ENCODE results near the gene SCUBE1. TPM values are rescaled to one million over a fixed set of nuclear protein-coding genes. Genes with fewer than 3 reads are reported as not detected.

Gene SCUBE1
- total and polyA plus RNA-seq, 10 of the 15 experiments (the other 5 are each of a cell fraction or from before 2014, with no cell fraction given) = not detected

DNA sequence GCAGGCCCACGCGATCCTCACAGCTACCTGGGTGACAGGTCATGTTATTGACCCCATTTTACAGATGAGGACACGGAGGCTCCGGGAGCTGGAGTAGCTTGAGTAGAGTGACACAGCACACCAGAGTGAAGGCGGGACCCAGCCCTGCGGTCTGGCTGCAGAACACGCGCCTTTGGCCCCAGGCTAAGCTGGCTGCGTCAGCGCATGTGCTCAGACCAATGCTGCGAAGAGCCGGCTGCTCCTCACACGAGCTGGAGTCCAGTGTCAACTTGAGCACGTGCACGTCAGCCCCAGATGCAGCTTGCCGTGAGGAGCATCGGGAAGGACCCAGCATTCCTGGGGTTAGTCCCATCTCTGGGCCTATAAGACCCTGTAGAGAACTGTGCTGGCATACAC, 49.9 kb downstream of the SCUBE1 start:
- no peak overlapping the region for H3K27ac ChIP-seq (ENCODE audit: control insufficient read depth, insufficient read depth)
- no peaks in the 10 kb centered on the region for H4K20me1 ChIP-seq (ENCODE audit: control insufficient read depth, insufficient read depth)
- TF ChIP-seq CREM (IDR thresholded peaks at IDR 0.05; ENCODE audit: low read depth) = no peak
- TF ChIP-seq CEBPB (IDR thresholded peaks at IDR 0.05; ENCODE audit: borderline replicate concordance in 1 of 2, low read depth in 2 of 2, low read length in 2 of 2) = no peak
- TF ChIP-seq STAT1 (conservative IDR thresholded peaks at IDR 0.05) = no peak
- TF ChIP-seq, protein P1, sequence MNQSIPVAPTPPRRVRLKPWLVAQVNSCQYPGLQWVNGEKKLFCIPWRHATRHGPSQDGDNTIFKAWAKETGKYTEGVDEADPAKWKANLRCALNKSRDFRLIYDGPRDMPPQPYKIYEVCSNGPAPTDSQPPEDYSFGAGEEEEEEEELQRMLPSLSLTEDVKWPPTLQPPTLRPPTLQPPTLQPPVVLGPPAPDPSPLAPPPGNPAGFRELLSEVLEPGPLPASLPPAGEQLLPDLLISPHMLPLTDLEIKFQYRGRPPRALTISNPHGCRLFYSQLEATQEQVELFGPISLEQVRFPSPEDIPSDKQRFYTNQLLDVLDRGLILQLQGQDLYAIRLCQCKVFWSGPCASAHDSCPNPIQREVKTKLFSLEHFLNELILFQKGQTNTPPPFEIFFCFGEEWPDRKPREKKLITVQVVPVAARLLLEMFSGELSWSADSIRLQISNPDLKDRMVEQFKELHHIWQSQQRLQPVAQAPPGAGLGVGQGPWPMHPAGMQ (IDR thresholded peaks at IDR 0.05; ENCODE audit: borderline replicate concordance) = no peak
- no peak for TF ChIP-seq ESRRA (IDR thresholded peaks at IDR 0.05; ENCODE audit: low read length)
- no peaks in the 10 kb centered on the region for H3K36me3 ChIP-seq (ENCODE audit: control insufficient read depth in 2 of 2, insufficient read depth in 2 of 2, low read length in 1 of 2)
- ChIA-PET SMC1A (ENCODE audit: uncharacterized antibody, unreplicated experiment) (no interaction called here), POLR2A (no interaction called here), RAD21 (ENCODE audit: unreplicated experiment) (no interaction called here), CTCF (interaction anchor here (0.6 kb wide), 1 partner anchor 230 kb away, joined by 3 read pairs; no protein-coding TSS in a partner anchor)
- H3K79me2 ChIP-seq (ENCODE audit: control insufficient read depth, insufficient read depth, low read length) = no peaks in the 10 kb centered on the region
- intact Hi-C loops (cut with micrococcal nuclease; ENCODE audit: unreplicated experiment) = no loop called here
- DNase-seq (ENCODE audit: low read depth, low spot score) (no peak), ATAC-seq (no peak), FAIRE-seq (no peak)
- no peaks in the 10 kb centered on the region for H3K9me3 ChIP-seq (replicated peaks; ENCODE audit: control insufficient read depth, insufficient read depth, low read length)
- no peak overlapping the region for H3K9ac ChIP-seq (ENCODE audit: control insufficient read depth, insufficient read depth, low read length)
- WGBS (ENCODE audit: insufficient coverage, insufficient replicate concordance, low lambda C conversion rate, missing lambda C conversion rate) = 67% methylated on average over 16 of the region's 17 CpGs
- BruUV-seq (replicated peaks) = no TSS peak
- in situ Hi-C loops (cut with MboI) = no loop called here
- H3K27me3 ChIP-seq (replicated peaks in 1 of 2; ENCODE audit: control insufficient read depth in 2 of 2, insufficient read depth in 2 of 2, low read length in 1 of 2) = peaks cover 6% of the 10 kb centered on the region in 2 experiments; a peak in 3 of 4 replicates
- no peaks in the 10 kb centered on the region for H3K4me1 ChIP-seq (ENCODE audit: control insufficient read depth, insufficient read depth, low read length)
- no peak overlapping the region for H3K4me2 ChIP-seq (ENCODE audit: control insufficient read depth, insufficient read depth)
- H3K4me3 ChIP-seq = no peak overlapping the region
- no peak overlapping the region for H2AFZ ChIP-seq (ENCODE audit: control insufficient read depth, low read depth, low read length)

DNA sequence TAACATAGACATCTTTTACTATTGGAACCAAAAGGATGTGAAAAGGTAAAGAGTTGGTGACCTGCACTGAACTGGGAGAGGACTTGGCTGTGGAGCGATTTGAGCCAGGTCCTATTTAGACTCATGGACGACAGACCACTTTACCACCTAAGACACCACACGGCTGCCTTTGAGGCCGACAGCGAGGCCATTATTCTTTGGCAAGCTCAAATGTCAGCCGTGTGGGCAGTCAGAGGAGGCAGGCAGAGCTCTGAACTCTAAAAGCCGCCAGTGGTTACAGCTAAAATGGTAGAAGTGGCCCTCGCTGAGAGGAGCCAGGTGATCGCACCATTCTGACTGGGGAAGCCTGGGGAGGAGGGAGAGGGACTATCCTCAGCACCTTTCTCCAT, 50.5 kb downstream of the SCUBE1 start:
- intact Hi-C loops (cut with micrococcal nuclease; ENCODE audit: unreplicated experiment) = no loop called here
- peaks cover 4 to 6% of the 10 kb centered on the region in 2 experiments; a peak in 3 of 4 replicates for H3K27me3 ChIP-seq (replicated peaks in 1 of 2; ENCODE audit: control insufficient read depth in 2 of 2, insufficient read depth in 2 of 2, low read length in 1 of 2)
- POLR2A ChIA-PET = interaction anchor here (0.5 kb wide), 1 partner anchor 10 kb away, joined by 3 read pairs; no protein-coding TSS in a partner anchor
- H3K9ac ChIP-seq (ENCODE audit: control insufficient read depth, insufficient read depth, low read length) = no peak overlapping the region
- DNase-seq (ENCODE audit: low read depth, low spot score) (no peak), FAIRE-seq (no peak), ATAC-seq (no peak)
- H3K36me3 ChIP-seq (ENCODE audit: control insufficient read depth in 2 of 2, insufficient read depth in 2 of 2, low read length in 1 of 2) = no peaks in the 10 kb centered on the region
- no peaks in the 10 kb centered on the region for H3K9me3 ChIP-seq (replicated peaks; ENCODE audit: control insufficient read depth, insufficient read depth, low read length)
- H2AFZ ChIP-seq (ENCODE audit: control insufficient read depth, low read depth, low read length) = no peak overlapping the region
- no peaks in the 10 kb centered on the region for H3K4me1 ChIP-seq (ENCODE audit: control insufficient read depth, insufficient read depth, low read length)
- no peak overlapping the region for H3K4me2 ChIP-seq (ENCODE audit: control insufficient read depth, insufficient read depth)
- CTCF ChIA-PET = no interaction called here
- H3K79me2 ChIP-seq (ENCODE audit: control insufficient read depth, insufficient read depth, low read length) = no peaks in the 10 kb centered on the region
- RAD21 ChIA-PET (ENCODE audit: unreplicated experiment) = no interaction called here
- no peak overlapping the region for H3K27ac ChIP-seq (ENCODE audit: control insufficient read depth, insufficient read depth)
- no TSS peak for BruUV-seq (replicated peaks)
- no peak overlapping the region for H3K4me3 ChIP-seq
- SMC1A ChIA-PET (ENCODE audit: uncharacterized antibody, unreplicated experiment) = interaction anchor here (0.8 kb wide), 1 partner anchor 19 kb away, joined by 3 read pairs; no protein-coding TSS in a partner anchor
- H4K20me1 ChIP-seq (ENCODE audit: control insufficient read depth, insufficient read depth) = no peaks in the 10 kb centered on the region
- in situ Hi-C loops (cut with MboI) = no loop called here
- WGBS (ENCODE audit: insufficient coverage, insufficient replicate concordance, low lambda C conversion rate, missing lambda C conversion rate) = 43% methylated on average over 9 of the region's 9 CpGs
- TF ChIP-seq EGR1 (IDR thresholded peaks at IDR 0.05; ENCODE audit: borderline replicate concordance in 1 of 2, low read depth in 2 of 2, low read length in 2 of 2) (no peak), GATAD2B (conservative IDR thresholded peaks at IDR 0.05; ENCODE audit: low read depth) (no peak), EED (IDR thresholded peaks at IDR 0.05; ENCODE audit: low read depth) (no peak), KLF5 (IDR thresholded peaks at IDR 0.05; ENCODE audit: partially characterized antibody) (no peak), MYC (IDR thresholded peaks at IDR 0.05; ENCODE audit: insufficient read depth, insufficient read length, insufficient replicate concordance, low read length, severe bottlenecking) (no peak), WRNIP1 (IDR thresholded peaks at IDR 0.05; ENCODE audit: borderline replicate concordance, low read depth, low read length) (no peak)
- TF ChIP-seq, protein P2, sequence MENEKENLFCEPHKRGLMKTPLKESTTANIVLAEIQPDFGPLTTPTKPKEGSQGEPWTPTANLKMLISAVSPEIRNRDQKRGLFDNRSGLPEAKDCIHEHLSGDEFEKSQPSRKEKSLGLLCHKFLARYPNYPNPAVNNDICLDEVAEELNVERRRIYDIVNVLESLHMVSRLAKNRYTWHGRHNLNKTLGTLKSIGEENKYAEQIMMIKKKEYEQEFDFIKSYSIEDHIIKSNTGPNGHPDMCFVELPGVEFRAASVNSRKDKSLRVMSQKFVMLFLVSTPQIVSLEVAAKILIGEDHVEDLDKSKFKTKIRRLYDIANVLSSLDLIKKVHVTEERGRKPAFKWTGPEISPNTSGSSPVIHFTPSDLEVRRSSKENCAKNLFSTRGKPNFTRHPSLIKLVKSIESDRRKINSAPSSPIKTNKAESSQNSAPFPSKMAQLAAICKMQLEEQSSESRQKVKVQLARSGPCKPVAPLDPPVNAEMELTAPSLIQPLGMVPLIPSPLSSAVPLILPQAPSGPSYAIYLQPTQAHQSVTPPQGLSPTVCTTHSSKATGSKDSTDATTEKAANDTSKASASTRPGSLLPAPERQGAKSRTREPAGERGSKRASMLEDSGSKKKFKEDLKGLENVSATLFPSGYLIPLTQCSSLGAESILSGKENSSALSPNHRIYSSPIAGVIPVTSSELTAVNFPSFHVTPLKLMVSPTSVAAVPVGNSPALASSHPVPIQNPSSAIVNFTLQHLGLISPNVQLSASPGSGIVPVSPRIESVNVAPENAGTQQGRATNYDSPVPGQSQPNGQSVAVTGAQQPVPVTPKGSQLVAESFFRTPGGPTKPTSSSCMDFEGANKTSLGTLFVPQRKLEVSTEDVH (IDR thresholded peaks at IDR 0.05; ENCODE audit: low read depth, partially characterized antibody) = no peak
- TF ChIP-seq, protein P3, sequence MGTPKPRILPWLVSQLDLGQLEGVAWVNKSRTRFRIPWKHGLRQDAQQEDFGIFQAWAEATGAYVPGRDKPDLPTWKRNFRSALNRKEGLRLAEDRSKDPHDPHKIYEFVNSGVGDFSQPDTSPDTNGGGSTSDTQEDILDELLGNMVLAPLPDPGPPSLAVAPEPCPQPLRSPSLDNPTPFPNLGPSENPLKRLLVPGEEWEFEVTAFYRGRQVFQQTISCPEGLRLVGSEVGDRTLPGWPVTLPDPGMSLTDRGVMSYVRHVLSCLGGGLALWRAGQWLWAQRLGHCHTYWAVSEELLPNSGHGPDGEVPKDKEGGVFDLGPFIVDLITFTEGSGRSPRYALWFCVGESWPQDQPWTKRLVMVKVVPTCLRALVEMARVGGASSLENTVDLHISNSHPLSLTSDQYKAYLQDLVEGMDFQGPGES (IDR thresholded peaks at IDR 0.05) = no peak

All from GM12878 (cell line).